Stimulated activated CD8-positive, alpha-beta memory T cell treated with anti-CD3 and anti-CD28 coated beads, Interleukin-7, amount 100 ng/mL, for 24 hours (primary cell): ENCODE results near the gene GPR137.
"Not testable (repeated sequence)": the region's sequence is repeated elsewhere in the genome, so short reads cannot be mapped to it uniquely, and the experiment has no call there.

Source experiments
- DNase-seq: peaks from one replicate; pipeline ENCODE4 v3.0.0-alpha.2; 2020; ENCODE audit warnings: low read depth

The GPR137 gene

GRCh38 chr11:64321026-64321425, 35.4 kb downstream of the GPR137 start:
- DNase-seq, result no peak

GRCh38 chr11:64321533-64321932, 35.9 kb downstream of the GPR137 start:
- no peak for DNase-seq

- DNase-seq, result no peak
Measured at GRCh38 chr11:64322925-64323260, 37.2 kb downstream of the GPR137 start.

- no peak for DNase-seq
Measured at GRCh38 chr11:64323373-64323772, 37.7 kb downstream of the GPR137 start.

DNA sequence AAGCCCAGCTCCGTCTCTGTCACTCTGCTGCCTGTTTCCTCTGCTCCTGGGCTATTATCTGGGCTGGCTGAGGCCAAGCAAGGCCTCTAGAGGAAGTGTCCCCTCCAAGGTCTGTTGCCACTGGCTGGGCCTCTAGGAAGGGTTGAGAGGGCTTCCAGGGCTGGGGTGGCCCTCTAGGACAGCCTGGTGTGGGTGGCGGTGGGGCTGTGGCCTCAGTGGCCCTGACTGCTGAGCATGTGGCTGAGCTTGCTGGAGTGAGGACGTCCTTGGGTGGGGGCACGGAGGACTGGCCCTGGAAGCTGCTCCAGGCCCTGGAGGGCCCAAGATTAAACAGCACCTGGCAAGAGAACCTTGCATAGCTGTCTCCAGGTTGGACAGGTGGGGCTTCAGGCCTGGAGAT, 38.3 kb downstream of the GPR137 start:
- DNase-seq, result not testable (repeated sequence)

DNA sequence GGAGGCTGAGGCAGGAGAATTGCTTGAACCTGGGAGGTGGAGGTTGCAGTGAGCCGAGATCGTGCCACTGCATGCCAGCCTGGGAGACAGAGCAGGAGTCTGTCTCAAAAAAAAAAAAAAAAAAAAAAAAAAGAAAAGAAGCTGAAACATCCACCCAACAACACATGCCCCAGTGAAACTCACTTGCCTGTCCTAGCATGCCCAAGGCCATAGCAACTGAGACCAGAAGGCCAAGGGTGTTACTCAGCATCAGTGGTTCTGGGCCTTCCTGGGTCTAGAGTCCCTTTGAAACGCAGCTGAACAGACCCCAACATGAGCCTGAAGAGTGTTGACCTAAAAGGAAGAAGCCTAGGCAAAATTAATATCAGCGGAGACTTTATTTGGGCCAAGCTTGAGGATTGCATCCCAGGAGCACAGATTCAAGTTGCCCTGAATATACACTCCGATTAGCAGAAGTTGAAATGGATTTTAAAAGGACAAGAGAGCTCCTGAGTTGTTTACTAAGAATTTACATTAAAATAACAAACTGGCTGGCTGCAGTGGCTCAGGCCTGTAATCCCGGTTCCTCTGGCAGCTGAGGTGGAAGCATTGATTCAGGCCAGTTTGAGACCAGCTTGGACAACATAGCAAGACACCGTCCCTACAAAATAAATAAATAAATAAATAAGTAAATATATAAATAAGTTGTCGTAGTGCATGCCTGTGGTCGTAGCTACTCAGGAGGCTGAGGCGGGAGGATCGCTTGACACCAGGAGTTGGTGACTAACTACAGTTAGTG, 39.2 kb downstream of the GPR137 start:
- DNase-seq, result no peak

DNA sequence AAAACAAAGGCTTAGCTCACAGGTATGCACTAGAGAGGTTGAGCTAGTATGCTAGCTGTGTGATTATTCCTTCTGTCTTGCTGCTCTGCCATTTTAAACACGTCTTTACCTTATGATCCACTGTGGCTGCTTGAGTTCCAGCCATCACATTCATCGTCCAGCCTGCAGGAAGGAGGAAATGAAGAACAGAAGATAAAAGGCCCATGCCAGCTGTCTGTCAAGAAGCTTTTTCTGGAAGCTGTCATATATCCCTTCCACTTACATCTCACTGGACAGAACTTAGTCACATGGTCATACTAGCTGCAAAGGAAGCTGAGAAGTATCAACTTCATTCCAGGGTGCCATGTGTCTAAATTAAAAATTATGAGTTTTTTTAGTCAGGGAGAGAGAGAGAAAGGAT, 41.7 kb downstream of the GPR137 start:
- no peak for DNase-seq

DNA sequence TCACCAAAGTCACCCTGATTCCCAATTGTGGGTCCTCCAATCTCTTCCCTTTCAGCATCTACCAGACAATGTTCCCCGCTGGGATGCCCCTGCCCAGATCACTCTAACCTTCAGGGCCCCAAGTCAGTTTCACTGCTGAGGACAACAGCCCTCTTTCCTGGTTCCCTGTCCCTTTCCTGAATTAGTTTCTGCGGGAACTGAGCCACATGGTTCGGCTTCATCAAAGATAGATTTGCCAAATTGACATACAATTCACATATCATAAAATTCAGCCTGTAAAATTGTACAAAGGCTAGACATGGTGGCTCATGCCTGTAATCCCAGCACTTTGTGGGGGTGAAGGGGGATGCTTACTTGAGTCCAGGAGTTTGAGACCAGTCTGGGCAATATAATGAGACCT, 42.3 kb downstream of the GPR137 start:
- no peak for DNase-seq

DNA sequence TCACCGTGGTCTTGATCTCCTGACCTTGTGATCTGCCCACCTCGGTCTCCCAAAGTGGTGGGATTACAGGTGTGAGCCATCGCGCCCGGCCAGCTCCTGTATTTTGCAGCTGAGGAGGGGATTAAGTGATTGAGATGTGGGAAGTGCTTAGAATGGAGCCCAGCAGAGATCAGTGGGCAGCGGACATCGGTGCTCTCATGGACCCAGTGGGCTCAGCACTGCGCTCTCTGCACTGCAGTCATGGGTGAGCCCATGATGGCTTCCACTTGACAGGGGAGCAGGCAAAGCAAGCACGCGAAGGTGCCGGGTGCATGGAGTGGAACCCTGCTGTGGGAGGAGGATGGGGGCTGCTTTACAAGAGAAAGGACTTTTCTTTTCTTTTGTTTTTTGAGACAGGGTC, 45.2 kb downstream of the GPR137 start:
- no peak for DNase-seq

DNA sequence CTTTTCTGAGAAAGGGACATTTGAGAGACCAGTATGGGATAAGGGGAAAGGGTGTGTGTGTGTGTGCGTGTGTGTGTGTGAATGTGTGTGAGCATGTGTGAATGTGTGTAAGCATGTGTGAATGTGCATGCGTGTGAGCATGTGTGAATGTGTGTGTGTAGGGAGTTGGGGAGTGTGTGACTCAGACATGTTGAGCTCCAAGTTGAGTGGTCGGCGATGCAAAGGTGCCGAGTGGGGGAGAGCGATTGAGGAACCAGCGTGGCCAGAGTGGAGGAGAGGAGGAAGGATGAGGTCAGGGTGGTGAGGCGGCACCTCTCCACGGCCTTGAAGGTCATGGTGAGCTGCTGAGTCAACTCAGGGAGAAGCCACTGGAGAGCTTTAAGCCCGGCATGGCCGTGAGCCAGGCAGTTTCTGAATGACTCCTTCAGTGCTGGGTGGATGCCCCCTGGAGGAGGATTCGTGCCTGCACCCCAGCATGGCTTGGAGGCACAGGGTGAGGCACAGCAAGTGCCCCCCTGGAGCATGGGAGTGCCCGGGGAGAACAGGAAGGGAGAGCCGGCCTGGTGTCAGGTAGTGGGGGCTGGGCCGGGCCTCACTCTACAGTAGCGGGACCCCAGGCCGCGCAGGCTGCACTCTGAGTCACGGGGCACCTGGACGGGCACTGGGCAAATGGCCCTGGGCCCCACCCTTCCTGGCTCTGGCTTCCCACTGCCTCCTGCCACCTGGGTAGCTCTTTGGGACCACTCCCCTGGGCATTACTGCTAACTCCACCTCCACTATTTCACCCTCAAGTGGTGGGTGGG, 46.1 kb downstream of the GPR137 start:
- peak; percentile 50 for DNase-seq

- DNase-seq, result no peak
Measured at GRCh38 chr11:64333556-64333955, 47.9 kb downstream of the GPR137 start.

DNA sequence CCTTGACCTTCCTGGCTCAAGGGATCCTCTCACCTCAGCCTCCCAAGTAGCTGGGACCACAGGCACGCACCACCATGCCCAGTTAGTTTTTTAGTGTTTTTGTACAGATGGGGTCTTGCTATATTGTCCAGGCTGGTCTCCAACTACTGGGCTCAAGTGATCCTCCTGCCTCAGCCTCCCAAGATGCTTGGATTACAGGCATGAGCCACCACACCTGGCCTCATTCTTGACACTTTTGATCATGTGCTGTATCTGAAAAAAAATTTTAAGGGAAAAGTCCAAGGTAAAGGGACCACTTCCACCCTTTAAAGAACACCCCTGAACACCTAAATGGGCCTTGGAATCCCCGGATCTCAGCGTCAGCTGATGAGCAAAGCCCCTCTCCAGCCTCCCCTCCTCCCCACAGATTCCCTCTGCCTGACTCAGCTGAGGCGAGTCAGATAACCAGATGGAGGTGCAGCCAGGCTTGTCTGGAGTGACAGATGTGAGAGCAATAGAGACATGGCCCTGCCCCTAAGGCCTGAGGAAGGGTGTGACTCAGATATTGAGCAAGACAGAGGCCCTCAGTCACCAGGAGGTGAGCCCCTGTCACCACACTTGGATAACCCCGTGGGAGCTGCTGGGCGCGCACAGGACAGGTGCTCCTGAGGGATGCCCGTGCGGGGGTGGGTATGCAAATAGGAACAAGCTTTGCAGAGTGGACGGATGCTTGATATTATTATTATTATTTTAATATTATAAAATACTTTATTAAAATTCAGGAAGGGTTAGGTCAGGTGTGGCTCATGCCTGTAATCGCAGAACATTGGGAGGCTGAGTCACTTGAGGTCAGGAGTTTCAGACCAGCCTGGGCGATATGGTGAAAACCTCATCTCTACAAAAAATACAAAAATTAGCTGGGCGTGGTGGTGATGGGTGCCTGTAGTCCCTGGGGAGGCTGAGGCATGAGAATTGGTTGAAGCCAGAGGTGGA, 49.4 kb downstream of the GPR137 start:
- DNase-seq, result no peak

DNA sequence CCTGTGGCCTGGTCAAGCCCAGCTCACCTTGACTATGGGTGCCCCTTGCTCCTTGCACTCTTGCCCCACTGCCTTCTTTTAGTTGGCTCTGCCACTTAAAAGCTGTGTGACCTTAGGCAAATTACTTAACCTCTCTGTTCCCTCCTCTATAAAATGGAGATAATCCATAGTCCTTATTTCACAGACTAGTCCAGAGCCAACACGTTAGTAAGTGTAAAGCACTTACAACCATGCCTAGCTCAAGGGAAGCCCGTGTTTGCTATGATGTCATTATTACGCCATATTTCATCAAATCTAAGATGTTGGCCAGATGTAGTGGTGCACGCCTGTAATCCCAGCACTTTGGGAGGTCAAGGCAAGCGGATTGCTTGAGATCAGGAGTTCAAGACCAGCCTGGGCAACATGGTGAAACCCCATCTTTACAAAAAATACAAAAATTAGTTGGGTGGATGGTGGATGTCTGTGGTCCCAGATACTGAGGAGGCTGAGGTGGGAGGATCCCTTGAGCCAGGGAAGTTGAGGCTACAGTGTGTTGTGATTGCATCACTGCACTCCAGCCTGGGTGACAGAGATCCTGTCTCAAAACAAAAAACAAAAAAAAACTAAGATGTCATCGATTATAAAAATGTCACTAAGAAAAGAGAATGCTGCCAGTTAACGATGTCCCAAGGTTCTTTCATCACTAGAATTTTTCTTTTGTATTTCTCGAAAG, 52.0 kb downstream of the GPR137 start:
- no peak for DNase-seq

DNA sequence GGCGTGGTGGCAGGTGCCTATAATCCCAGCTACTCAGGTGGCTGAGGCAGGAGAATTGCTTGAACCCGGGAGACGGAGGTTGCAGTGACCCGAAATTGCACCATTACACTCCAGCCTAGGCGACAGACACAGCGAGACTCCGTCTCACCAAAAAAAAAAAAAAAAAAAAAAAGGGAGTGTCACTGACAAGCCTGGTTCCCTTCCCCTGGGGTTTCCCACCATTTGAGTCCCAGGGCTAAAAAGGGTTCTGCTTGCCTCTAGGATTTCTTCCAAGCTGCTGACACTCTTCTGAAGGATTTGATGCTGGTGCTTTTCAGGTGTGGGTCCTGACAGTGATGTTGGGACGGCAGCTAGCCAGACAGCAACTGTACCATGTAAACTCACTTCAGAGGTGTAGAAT, 53.1 kb downstream of the GPR137 start:
- no peak for DNase-seq
